CD14-positive monocyte (primary cell): ENCODE data around the gene PPP1R3G. TPM values are rescaled to one million over a fixed set of nuclear protein-coding genes. Genes with fewer than 3 reads are reported as not detected.

Experiments used
- DNase-seq, 3 donors: peaks; one replicate each; pipeline ENCODE4 v3.0.0-alpha.2; 2011 to 2022
- H2AFZ ChIP-seq: 2 replicates; pipeline ENCODE4 v1.6.0; 2012; ENCODE audit warnings: mild to moderate bottlenecking, low read depth, low read length, inconsistent platforms; ENCODE audit not compliant: insufficient read depth, poor library complexity, severe bottlenecking
- H3K27ac ChIP-seq, 2 donors: 1 replicate in 1 of 2; 2 replicates in 1 of 2; pipeline ENCODE4 v1.5.1; 2012 to 2013; ENCODE audit warnings: low read length in 2 of 2, control low read depth in 1 of 2, inconsistent platforms in 1 of 2, low read depth in 1 of 2, mild to moderate bottlenecking in 1 of 2
- H3K27me3 ChIP-seq, 2 donors: one replicate each; pipeline versions ENCODE4 v1.6.0 to v1.6.1; 2011 to 2013; ENCODE audit warnings: low read length in 2 of 2; ENCODE audit not compliant: control insufficient read depth in 2 of 2, insufficient read depth in 2 of 2
- H3K36me3 ChIP-seq, 2 donors: replicated peaks in 1 of 2; 1 replicate in 1 of 2; 2 replicates in 1 of 2; pipeline versions ENCODE4 v1.5.1 to v1.6.1; 2012 to 2013; ENCODE audit warnings: low read length in 2 of 2, control low read depth in 1 of 2, inconsistent platforms in 1 of 2, mild to moderate bottlenecking in 1 of 2; ENCODE audit not compliant: insufficient read depth in 2 of 2, control insufficient read depth in 1 of 2
- H3K4me1 ChIP-seq, 2 donors: 1 replicate in 1 of 2; 2 replicates in 1 of 2; pipeline versions ENCODE4 v1.5.1 to v1.6.1; 2012 to 2013; ENCODE audit warnings: low read length in 2 of 2, control low read depth in 1 of 2, inconsistent platforms in 1 of 2, mild to moderate bottlenecking in 1 of 2, moderate library complexity in 1 of 2; ENCODE audit not compliant: insufficient read depth in 2 of 2, control insufficient read depth in 1 of 2
- H3K4me2 ChIP-seq: replicated peaks from 2 replicates; pipeline ENCODE3; 2012; ENCODE audit warnings: low read length, moderate library complexity, mild to moderate bottlenecking; ENCODE audit not compliant: poor library complexity, severe bottlenecking; ENCODE audit errors: extremely low read depth
- H3K4me3 ChIP-seq, 3 experiments: fragments of 200-600 bp in 1 of 3; sonication (generic) in 1 of 3; replicated peaks in 1 of 3; 1 replicate in 2 of 3; 2 replicates in 1 of 3; pipeline ENCODE4 v1.5.1; 2011 to 2013; ENCODE audit warnings: low read length in 3 of 3, mild to moderate bottlenecking in 3 of 3, control low read depth in 2 of 3, low read depth in 2 of 3, inconsistent platforms in 1 of 3, moderate library complexity in 1 of 3
- H3K79me2 ChIP-seq: 2 replicates; pipeline ENCODE4 v1.6.0; 2012; ENCODE audit warnings: mild to moderate bottlenecking, control low read depth, inconsistent platforms, low read length, moderate library complexity; ENCODE audit not compliant: insufficient read depth
- H3K9ac ChIP-seq: 2 replicates; pipeline ENCODE4 v1.6.0; 2017; ENCODE audit warnings: low read length, mild to moderate bottlenecking; ENCODE audit not compliant: insufficient read depth, poor library complexity, severe bottlenecking
- H3K9me3 ChIP-seq, 2 donors: replicated peaks in 1 of 2; 1 replicate in 1 of 2; 2 replicates in 1 of 2; pipeline versions ENCODE4 v1.5.1 to v1.6.1; 2012 to 2013; ENCODE audit warnings: low read length in 2 of 2, control low read depth in 1 of 2; ENCODE audit not compliant: control insufficient read depth in 1 of 2, insufficient read depth in 1 of 2
- H4K20me1 ChIP-seq: 2 replicates; pipeline ENCODE4 v1.6.0; 2012; ENCODE audit warnings: mild to moderate bottlenecking, low read length, control low read depth, moderate library complexity; ENCODE audit not compliant: insufficient read depth
- H3K27ac Mint-ChIP-seq, 7 donors: one replicate each; pipeline ENCODE4 v1.8.0; 2020; ENCODE audit warnings: mild to moderate bottlenecking in 7 of 7, mixed read lengths in 7 of 7, moderate library complexity in 6 of 7, inconsistent platforms in 2 of 7
- H3K27me3 Mint-ChIP-seq, 3 donors: one replicate each; pipeline ENCODE4 v1.8.0; 2021 to 2022; ENCODE audit warnings: low read depth in 3 of 3, mild to moderate bottlenecking in 3 of 3, mixed read lengths in 3 of 3, moderate library complexity in 3 of 3, inconsistent platforms in 1 of 3
- H3K36me3 Mint-ChIP-seq, 2 donors: one replicate each; pipeline ENCODE4 v1.8.0; 2020; ENCODE audit warnings: mixed read lengths in 2 of 2, inconsistent platforms in 1 of 2, mild to moderate bottlenecking in 1 of 2
- H3K4me1 Mint-ChIP-seq: one replicate; pipeline ENCODE4 v1.8.0; 2020; ENCODE audit warnings: mild to moderate bottlenecking, mixed read lengths
- H3K4me3 Mint-ChIP-seq, 2 donors: one replicate each; pipeline ENCODE4 v1.8.0; 2020; ENCODE audit warnings: mild to moderate bottlenecking in 2 of 2, mixed read lengths in 2 of 2, moderate library complexity in 1 of 2
- H3K9me3 Mint-ChIP-seq, 7 donors: one replicate each; pipeline ENCODE4 v1.8.0; 2020 to 2022; ENCODE audit warnings: mixed read lengths in 7 of 7, mild to moderate bottlenecking in 6 of 7, moderate library complexity in 6 of 7, inconsistent platforms in 2 of 7
- CTCF ChIP-seq: fragments of 200-600 bp; IDR thresholded peaks from one replicate; pipeline ENCODE4 v1.8.0; 2022; ENCODE audit warnings: antibody characterized with exemption, mild to moderate bottlenecking
- WGBS: methylation state at CpG from one replicate; pipeline ENCODE4 v1.1.5; 2013; ENCODE audit warnings: missing lambda C conversion rate; ENCODE audit not compliant: insufficient coverage; 5-methylcytosine and 5-hydroxymethylcytosine counted together
- intact Hi-C, 2 donors: fragments of 100-400 bp; cut with micrococcal nuclease; formaldehyde crosslinking; loops; one replicate each; pipeline versions ENCODE4 v1.15.0 to v1.15.1; 2023
- polyA plus RNA-seq, 3 donors: library from polyadenylated mRNA; depleted of rRNA in 1 of 3; unstranded in 2 of 3; stranded (reverse) in 1 of 3; fragments of 300-500 nt in 2 of 3; fragments of >200 nt in 1 of 3; fragmentation: Illumina TruSeq in 2 of 3; gene quantifications; 1 replicate in 2 of 3; 2 replicates in 1 of 3; pipeline ENCODE4 v1.2.3, GENCODE V29; 2012 to 2021

PPP1R3G gene
- polyA plus RNA-seq, 3 donors: 0.13 to 0.15 (median 0.13) TPM

DNA sequence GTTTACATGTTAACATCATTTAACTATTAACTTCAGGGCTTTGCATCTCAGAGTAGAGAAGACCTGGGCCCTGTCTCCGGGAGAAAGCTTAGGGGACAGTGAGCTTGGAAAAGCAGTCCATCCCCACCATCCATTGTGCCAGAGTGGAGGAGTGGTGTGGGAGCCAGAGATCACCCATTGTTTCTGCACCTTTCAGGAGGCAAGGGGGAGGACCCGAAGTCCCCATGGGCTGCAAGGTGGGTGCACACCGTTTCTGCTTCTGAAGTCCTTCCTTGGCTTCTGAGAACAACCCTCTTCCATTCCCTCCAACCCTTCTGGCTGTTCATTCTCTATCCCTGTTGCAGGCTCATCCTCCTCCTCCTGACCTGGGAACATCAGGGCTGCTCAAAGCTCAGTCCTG, 4.0 kb upstream of the PPP1R3G start:
- no peak for DNase-seq
- H3K79me2 ChIP-seq: no peaks in the 10 kb centered on the region
- H3K36me3 Mint-ChIP-seq: peaks cover 0 to 6% of the 10 kb centered on the region in 2 donors
- no peak overlapping the region for H3K27ac ChIP-seq
- H3K36me3 ChIP-seq: no peaks in the 10 kb centered on the region
- H3K27me3 Mint-ChIP-seq: peaks cover 19 to 39% (median 20%) of the 10 kb centered on the region in 3 donors
- peaks cover 14 to 42% of the 10 kb centered on the region in 2 donors for H3K4me1 ChIP-seq
- peak overlapping the region in 1 of 7 donors; percentile 23 for H3K27ac Mint-ChIP-seq
- H3K27me3 ChIP-seq: peaks cover 4 to 16% of the 10 kb centered on the region in 2 donors
- 95% methylated on average over 2 of the region's 3 CpGs for WGBS
- H3K9me3 Mint-ChIP-seq: peaks cover 0 to 2% (median under 1%) of the 10 kb centered on the region in 7 donors
- TF ChIP-seq CTCF: no peak
- H3K4me1 Mint-ChIP-seq: peaks cover 26% of the 10 kb centered on the region
- no peaks in the 10 kb centered on the region for H3K9me3 ChIP-seq
- intact Hi-C loops: loop anchor here in 1 of 2 donors (10.0 kb wide), 1 partner anchor 184 kb away; the partner anchor contains the start of genes FARS2 and LYRM4
- H2AFZ ChIP-seq: no peak overlapping the region
- H4K20me1 ChIP-seq: no peaks in the 10 kb centered on the region
- no peak overlapping the region for H3K4me3 ChIP-seq
- no peak overlapping the region for H3K9ac ChIP-seq
- H3K4me2 ChIP-seq: no peak overlapping the region
- H3K4me3 Mint-ChIP-seq: no peak overlapping the region

GRCh38 chr6:5081955-5082354, 3.2 kb upstream of the PPP1R3G start:
- H3K4me1 ChIP-seq: peaks cover 22 to 50% of the 10 kb centered on the region in 2 donors
- peaks cover 0 to 6% (median 4%) of the 10 kb centered on the region in 7 donors for H3K9me3 Mint-ChIP-seq
- H3K27me3 ChIP-seq: peaks cover 5 to 23% of the 10 kb centered on the region in 2 donors
- no peak overlapping the region for H2AFZ ChIP-seq
- H3K9ac ChIP-seq: no peak overlapping the region
- peak overlapping the region in 1 of 2 donors; percentile 3 for H3K27ac ChIP-seq
- no peak overlapping the region for H3K4me2 ChIP-seq
- no peaks in the 10 kb centered on the region for H4K20me1 ChIP-seq
- TF ChIP-seq CTCF: no peak
- DNase-seq: no peak
- peaks cover 26 to 47% (median 28%) of the 10 kb centered on the region in 3 donors for H3K27me3 Mint-ChIP-seq
- H3K4me3 Mint-ChIP-seq: no peak overlapping the region
- H3K79me2 ChIP-seq: no peaks in the 10 kb centered on the region
- intact Hi-C loops: loop anchor here in 1 of 2 donors (10.0 kb wide), 1 partner anchor 183 kb away; the partner anchor contains the start of genes FARS2 and LYRM4
- peaks cover 3 to 9% of the 10 kb centered on the region in 2 donors for H3K36me3 Mint-ChIP-seq
- peak overlapping the region in 5 of 7 donors; percentile 65 to 91 (median 75) for H3K27ac Mint-ChIP-seq
- H3K4me1 Mint-ChIP-seq: peaks cover 34% of the 10 kb centered on the region
- 96% methylated on average over 3 of the region's 4 CpGs for WGBS
- H3K4me3 ChIP-seq: no peak overlapping the region
- H3K9me3 ChIP-seq: no peaks in the 10 kb centered on the region
- no peaks in the 10 kb centered on the region for H3K36me3 ChIP-seq
